Measurements from ENCODE around the gene PCNA. TPM values are rescaled to one million over a fixed set of nuclear protein-coding genes. Genes with fewer than 3 reads are reported as not detected.

PCNA gene
- polyA plus RNA-seq, 2 of the 4 experiments (the other 2 are of a cell fraction): 445 to 450 TPM

GRCh38 chr20:5095931-5096330 is 23.8 kb downstream of the PCNA start:
- H3K4me2 ChIP-seq: no peak overlapping the region
- POLR2A ChIA-PET: interaction anchor here (0.6 kb wide), 1 partner anchor 147 kb away, joined by 3 read pairs; no protein-coding TSS in a partner anchor
- 98% methylated on average over 3 of the region's 3 CpGs for WGBS (ENCODE audit: missing lambda C conversion rate)

DNA sequence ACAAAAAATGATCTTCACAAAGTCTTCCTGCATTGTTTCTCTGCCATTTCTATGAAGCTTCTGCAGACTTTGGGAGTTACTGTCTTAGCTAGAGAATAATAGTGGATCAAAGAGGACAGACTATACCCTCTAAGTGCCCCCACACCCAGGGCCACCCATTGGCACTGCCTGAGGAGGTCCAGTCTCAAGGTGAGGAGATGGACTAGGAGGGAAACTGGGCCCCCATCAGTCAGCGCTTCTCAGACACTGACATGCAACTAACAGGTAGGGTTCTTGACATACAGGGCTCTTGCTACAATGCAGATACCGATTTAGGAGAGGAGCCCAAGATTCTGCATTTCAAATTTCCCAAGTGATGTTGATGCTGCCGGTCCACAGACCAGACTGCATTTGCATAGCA is 24.3 kb downstream of the PCNA start:
- no peak for FAIRE-seq
- CTCF ChIA-PET: interaction anchor here (0.8 to 3.7 kb wide), 6 partner anchors 8 to 115 kb away, joined by 3 to 20 read pairs (median 4); no protein-coding TSS in a partner anchor

More at GRCh38 chr20:5095931-5096330, 23.8 kb downstream of the PCNA start:
- FAIRE-seq (no peak), DNase-seq (ENCODE audit: low read depth in 1 of 2, low spot score in 1 of 2) (no peak), ATAC-seq (peak in 1 of 2 experiments; percentile 16; a peak in 1 of 6 replicates)
- 0 out of 6 replicates have a peak overlapping the region, but pooled peaks of 1 of the 2 experiments have one; percentile 1 for H3K27ac ChIP-seq
- TF ChIP-seq RNF2 (IDR thresholded peaks at IDR 0.05; ENCODE audit: borderline replicate concordance, low read depth) (no peak), CHD4 (IDR thresholded peaks at IDR 0.05; ENCODE audit: borderline replicate concordance) (no peak), EHF (CRISPR knock-in tag; IDR thresholded peaks at IDR 0.05) (no peak), FOXS1 (CRISPR knock-in tag; IDR thresholded peaks at IDR 0.05) (no peak), JUNB (IDR thresholded peaks at IDR 0.05) (no peak), HOXB13 (CRISPR knock-in tag; IDR thresholded peaks at IDR 0.05; ENCODE audit: low read depth) (no peak), ZC3H11A (IDR thresholded peaks at IDR 0.05) (no peak), HMGXB4 (CRISPR knock-in tag; IDR thresholded peaks at IDR 0.05; ENCODE audit: borderline replicate concordance) (no peak), HEYL (CRISPR knock-in tag; IDR thresholded peaks at IDR 0.05) (no peak)
- TF ChIP-seq, protein P1, sequence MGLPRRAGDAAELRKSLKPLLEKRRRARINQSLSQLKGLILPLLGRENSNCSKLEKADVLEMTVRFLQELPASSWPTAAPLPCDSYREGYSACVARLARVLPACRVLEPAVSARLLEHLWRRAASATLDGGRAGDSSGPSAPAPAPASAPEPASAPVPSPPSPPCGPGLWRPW (IDR thresholded peaks at IDR 0.05): no peak
- TF ChIP-seq, protein P2, sequence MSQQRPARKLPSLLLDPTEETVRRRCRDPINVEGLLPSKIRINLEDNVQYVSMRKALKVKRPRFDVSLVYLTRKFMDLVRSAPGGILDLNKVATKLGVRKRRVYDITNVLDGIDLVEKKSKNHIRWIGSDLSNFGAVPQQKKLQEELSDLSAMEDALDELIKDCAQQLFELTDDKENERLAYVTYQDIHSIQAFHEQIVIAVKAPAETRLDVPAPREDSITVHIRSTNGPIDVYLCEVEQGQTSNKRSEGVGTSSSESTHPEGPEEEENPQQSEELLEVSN (IDR thresholded peaks at IDR 0.05; ENCODE audit: borderline replicate concordance, low read depth): no peak
- CTCF ChIA-PET: interaction anchor here (0.5 to 3.7 kb wide), 7 partner anchors 9 to 467 kb away, joined by 3 to 20 read pairs (median 4); no protein-coding TSS in a partner anchor
- H3K9me3 ChIP-seq: no peaks in the 10 kb centered on the region
- H3K4me1 ChIP-seq: peaks cover 14% of the 10 kb centered on the region
- no peak overlapping the region for H3K4me3 ChIP-seq

More for the DNA sequence above, 24.3 kb downstream of the PCNA start:
- no peak for TF ChIP-seq HOXB5 (CRISPR knock-in tag; IDR thresholded peaks at IDR 0.05)
- TF ChIP-seq FOXS1 (CRISPR knock-in tag; IDR thresholded peaks at IDR 0.05): no peak
- TF ChIP-seq CHD2 (IDR thresholded peaks at IDR 0.05; ENCODE audit: low read length, partially characterized antibody): no peak
- TF ChIP-seq GATA3 (IDR thresholded peaks at IDR 0.05; ENCODE audit: borderline replicate concordance): no peak
- TF ChIP-seq POLR2AphosphoS2 (conservative IDR thresholded peaks at IDR 0.05; ENCODE audit: low read length): no peak
- TF ChIP-seq POLR2A (IDR thresholded peaks at IDR 0.05; ENCODE audit: low read length): no peak
- no peak for TF ChIP-seq FOSB (CRISPR knock-in tag; IDR thresholded peaks at IDR 0.05)
- TF ChIP-seq, protein P3, sequence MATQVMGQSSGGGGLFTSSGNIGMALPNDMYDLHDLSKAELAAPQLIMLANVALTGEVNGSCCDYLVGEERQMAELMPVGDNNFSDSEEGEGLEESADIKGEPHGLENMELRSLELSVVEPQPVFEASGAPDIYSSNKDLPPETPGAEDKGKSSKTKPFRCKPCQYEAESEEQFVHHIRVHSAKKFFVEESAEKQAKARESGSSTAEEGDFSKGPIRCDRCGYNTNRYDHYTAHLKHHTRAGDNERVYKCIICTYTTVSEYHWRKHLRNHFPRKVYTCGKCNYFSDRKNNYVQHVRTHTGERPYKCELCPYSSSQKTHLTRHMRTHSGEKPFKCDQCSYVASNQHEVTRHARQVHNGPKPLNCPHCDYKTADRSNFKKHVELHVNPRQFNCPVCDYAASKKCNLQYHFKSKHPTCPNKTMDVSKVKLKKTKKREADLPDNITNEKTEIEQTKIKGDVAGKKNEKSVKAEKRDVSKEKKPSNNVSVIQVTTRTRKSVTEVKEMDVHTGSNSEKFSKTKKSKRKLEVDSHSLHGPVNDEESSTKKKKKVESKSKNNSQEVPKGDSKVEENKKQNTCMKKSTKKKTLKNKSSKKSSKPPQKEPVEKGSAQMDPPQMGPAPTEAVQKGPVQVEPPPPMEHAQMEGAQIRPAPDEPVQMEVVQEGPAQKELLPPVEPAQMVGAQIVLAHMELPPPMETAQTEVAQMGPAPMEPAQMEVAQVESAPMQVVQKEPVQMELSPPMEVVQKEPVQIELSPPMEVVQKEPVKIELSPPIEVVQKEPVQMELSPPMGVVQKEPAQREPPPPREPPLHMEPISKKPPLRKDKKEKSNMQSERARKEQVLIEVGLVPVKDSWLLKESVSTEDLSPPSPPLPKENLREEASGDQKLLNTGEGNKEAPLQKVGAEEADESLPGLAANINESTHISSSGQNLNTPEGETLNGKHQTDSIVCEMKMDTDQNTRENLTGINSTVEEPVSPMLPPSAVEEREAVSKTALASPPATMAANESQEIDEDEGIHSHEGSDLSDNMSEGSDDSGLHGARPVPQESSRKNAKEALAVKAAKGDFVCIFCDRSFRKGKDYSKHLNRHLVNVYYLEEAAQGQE (IDR thresholded peaks at IDR 0.05): no peak
- no peak for TF ChIP-seq MAZ (IDR thresholded peaks at IDR 0.05; ENCODE audit: borderline replicate concordance, low read depth, low read length)
- TF ChIP-seq ZC3H11A (IDR thresholded peaks at IDR 0.05): no peak
- TF ChIP-seq FOSL2 (IDR thresholded peaks at IDR 0.05): no peak
- no peak for TF ChIP-seq FOSL2 (CRISPR knock-in tag; IDR thresholded peaks at IDR 0.05)
- TF ChIP-seq, protein P4, sequence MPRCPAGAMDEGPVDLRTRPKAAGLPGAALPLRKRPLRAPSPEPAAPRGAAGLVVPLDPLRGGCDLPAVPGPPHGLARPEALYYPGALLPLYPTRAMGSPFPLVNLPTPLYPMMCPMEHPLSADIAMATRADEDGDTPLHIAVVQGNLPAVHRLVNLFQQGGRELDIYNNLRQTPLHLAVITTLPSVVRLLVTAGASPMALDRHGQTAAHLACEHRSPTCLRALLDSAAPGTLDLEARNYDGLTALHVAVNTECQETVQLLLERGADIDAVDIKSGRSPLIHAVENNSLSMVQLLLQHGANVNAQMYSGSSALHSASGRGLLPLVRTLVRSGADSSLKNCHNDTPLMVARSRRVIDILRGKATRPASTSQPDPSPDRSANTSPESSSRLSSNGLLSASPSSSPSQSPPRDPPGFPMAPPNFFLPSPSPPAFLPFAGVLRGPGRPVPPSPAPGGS (IDR thresholded peaks at IDR 0.05): no peak
- TF ChIP-seq, protein P1 (IDR thresholded peaks at IDR 0.05): no peak
- TF ChIP-seq, protein P5, sequence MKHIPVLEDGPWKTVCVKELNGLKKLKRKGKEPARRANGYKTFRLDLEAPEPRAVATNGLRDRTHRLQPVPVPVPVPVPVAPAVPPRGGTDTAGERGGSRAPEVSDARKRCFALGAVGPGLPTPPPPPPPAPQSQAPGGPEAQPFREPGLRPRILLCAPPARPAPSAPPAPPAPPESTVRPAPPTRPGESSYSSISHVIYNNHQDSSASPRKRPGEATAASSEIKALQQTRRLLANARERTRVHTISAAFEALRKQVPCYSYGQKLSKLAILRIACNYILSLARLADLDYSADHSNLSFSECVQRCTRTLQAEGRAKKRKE (CRISPR knock-in tag; IDR thresholded peaks at IDR 0.05; ENCODE audit: low read depth): no peak
- TF ChIP-seq ELK1 (IDR thresholded peaks at IDR 0.05; ENCODE audit: low read depth, low read length): no peak
- TF ChIP-seq BHLHE40 (IDR thresholded peaks at IDR 0.05; ENCODE audit: low read depth, low read length): no peak
- TF ChIP-seq RAD21 (conservative IDR thresholded peaks at IDR 0.05 in 1 of 2, IDR thresholded peaks at IDR 0.05 in 1 of 2): no peak
- no peak for TF ChIP-seq MYC (IDR thresholded peaks at IDR 0.05; ENCODE audit: borderline replicate concordance, low read length)
- Histone ChIP-seq H3K27ac (no peak overlapping the region), H3K9me3 (no peaks in the 10 kb centered on the region), H3K4me1 (peaks cover 11% of the 10 kb centered on the region), H3K4me2 (no peak overlapping the region), H3K4me3 (no peak overlapping the region)
- 92% methylated on average over 3 of the region's 3 CpGs for WGBS (ENCODE audit: missing lambda C conversion rate)
- no peak; a peak in 1 of 6 replicates for ATAC-seq
- DNase-seq (ENCODE audit: low read depth in 1 of 2, low spot score in 1 of 2): no peak
- POLR2A ChIA-PET: interaction anchor here (0.6 kb wide), 1 partner anchor 146 kb away, joined by 3 read pairs; no protein-coding TSS in a partner anchor

Measured in A549 (cell line).